HEK293T (cell line): ENCODE results near the gene STX1B.
A peak's percentile ranks its signal among the peaks of the same experiment; 100 is the strongest.

Experiments used
- ARNT ChIP-seq: fragments of 450-650 bp; IDR thresholded peaks from 2 replicates; pipeline ENCODE4 v1.6.1; 2017; ENCODE audit warnings: mild to moderate bottlenecking
- BHLHE40 ChIP-seq: fragments of 450-650 bp; IDR thresholded peaks from 2 replicates; pipeline ENCODE4 v1.6.1; 2016; ENCODE audit warnings: mild to moderate bottlenecking, moderate library complexity, borderline replicate concordance
- CTBP1 ChIP-seq: fragments of 450-650 bp; IDR thresholded peaks from 2 replicates; pipeline ENCODE4 v1.6.1; 2016; ENCODE audit warnings: borderline replicate concordance
- ELF4 ChIP-seq: fragments of 450-650 bp; IDR thresholded peaks from 2 replicates; pipeline ENCODE4 v1.6.1; 2017; ENCODE audit warnings: antibody characterized with exemption
- FOXM1 ChIP-seq: fragments of 450-650 bp; IDR thresholded peaks from 2 replicates; pipeline ENCODE4 v1.6.1; 2017; ENCODE audit warnings: mild to moderate bottlenecking, borderline replicate concordance
- NFRKB ChIP-seq: fragments of 450-650 bp; IDR thresholded peaks from 2 replicates; pipeline ENCODE4 v1.6.1; 2016; ENCODE audit warnings: mild to moderate bottlenecking, moderate library complexity
- SP1 ChIP-seq: fragments of 450-650 bp; IDR thresholded peaks from 2 replicates; pipeline ENCODE4 v1.6.1; 2017
- SUZ12 ChIP-seq: fragments of 450-650 bp; IDR thresholded peaks from 2 replicates; pipeline ENCODE4 v1.6.1; 2016; ENCODE audit warnings: mild to moderate bottlenecking
- TARDBP ChIP-seq: fragments of 450-650 bp; IDR thresholded peaks from 2 replicates; pipeline ENCODE4 v1.6.1; 2016
- ZNF384 ChIP-seq: fragments of 450-650 bp; IDR thresholded peaks from 2 replicates; pipeline ENCODE4 v1.6.1; 2016
- TF ChIP-seq, protein P1 (sequence below): fragments of 450-650 bp; IDR thresholded peaks from 2 replicates; pipeline ENCODE4 v1.6.1; 2016

DNA sequence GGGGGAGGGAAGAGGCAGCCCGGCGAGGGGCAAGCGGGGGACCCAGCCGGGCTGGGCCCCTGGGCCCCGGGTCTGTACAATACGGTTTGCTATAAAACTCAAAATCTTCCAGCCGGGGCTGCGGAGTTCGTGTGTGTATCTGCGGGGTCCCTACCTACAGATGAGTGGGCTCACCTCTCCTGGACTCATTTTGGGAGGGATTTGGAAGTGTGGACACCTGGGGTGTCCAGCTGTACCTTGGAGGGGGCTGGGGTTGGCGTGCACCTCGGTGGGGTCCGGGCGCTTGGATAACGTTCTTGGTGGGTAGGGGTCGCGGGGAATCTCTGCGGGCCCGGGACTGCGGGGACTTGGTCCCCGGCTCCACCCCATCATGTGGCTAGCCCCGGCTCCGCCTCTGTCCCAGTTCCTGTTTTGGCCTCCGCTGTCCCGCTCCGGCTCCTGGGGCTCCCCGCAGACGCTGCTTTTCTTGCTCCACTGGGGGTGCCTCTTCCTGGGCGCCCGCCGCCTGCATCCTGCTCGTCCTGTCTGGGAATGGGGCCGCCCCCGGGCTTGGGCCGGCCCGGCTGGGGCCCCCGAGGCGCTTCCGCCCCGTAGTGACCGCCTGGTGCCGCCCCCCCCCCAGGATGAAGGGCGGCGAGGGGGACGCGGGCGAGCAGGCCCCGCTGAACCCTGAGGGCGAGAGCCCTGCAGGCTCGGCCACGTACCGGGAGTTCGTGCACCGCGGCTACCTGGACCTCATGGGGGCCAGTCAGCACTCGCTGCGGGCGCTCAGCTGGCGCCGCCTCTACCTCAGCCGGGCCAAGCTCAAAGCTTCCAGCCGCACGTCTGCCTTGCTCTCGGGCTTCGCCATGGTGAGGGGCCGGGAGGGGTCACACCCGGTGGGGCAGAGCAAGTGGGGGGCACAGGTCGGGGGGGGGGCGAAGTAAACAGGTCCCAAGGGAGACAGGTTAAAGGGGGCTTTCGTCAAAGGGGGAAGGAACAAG is 61.5 kb downstream of the STX1B start, which contains the start of gene ORAI3:
- TF ChIP-seq FOXM1 (0 out of 2 replicates have a peak, but pooled peaks have one; percentile 11), ZNF384 (no peak), NFRKB (no peak), CTBP1 (no peak), SUZ12 (no peak), TARDBP (no peak), ARNT (no peak), ELF4 (no peak), BHLHE40 (no peak), SP1 (no peak)
- TF ChIP-seq, protein P1, sequence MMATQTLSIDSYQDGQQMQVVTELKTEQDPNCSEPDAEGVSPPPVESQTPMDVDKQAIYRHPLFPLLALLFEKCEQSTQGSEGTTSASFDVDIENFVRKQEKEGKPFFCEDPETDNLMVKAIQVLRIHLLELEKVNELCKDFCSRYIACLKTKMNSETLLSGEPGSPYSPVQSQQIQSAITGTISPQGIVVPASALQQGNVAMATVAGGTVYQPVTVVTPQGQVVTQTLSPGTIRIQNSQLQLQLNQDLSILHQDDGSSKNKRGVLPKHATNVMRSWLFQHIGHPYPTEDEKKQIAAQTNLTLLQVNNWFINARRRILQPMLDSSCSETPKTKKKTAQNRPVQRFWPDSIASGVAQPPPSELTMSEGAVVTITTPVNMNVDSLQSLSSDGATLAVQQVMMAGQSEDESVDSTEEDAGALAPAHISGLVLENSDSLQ = no peak
